Fibroblast of lung (primary cell): ENCODE measurements around the gene MRPL14. TPM values are rescaled to one million over a fixed set of nuclear protein-coding genes. Genes with fewer than 3 reads are reported as not detected.

Experiments
- DNase-seq, 2 donors: peaks; one replicate each; pipeline versions ENCODE4 v3.0.0 to v3.0.0-alpha.2; 2010; ENCODE audit warnings: low read depth in 2 of 2
- H2AFZ ChIP-seq: 2 replicates; pipeline ENCODE4 v1.5.1; 2012; ENCODE audit warnings: low read length, control low read depth, inconsistent platforms
- H3K27ac ChIP-seq: 2 replicates; pipeline ENCODE4 v1.5.1; 2011; ENCODE audit warnings: low read length, control low read depth; ENCODE audit not compliant: insufficient read depth
- H3K27me3 ChIP-seq: 2 replicates; pipeline ENCODE4 v1.5.1; 2011; ENCODE audit warnings: mild to moderate bottlenecking, low read length; ENCODE audit not compliant: control insufficient read depth, insufficient read depth
- H3K36me3 ChIP-seq: 2 replicates; pipeline ENCODE4 v1.5.1; 2011; ENCODE audit warnings: low read length; ENCODE audit not compliant: control insufficient read depth, insufficient read depth
- H3K4me1 ChIP-seq: 2 replicates; pipeline ENCODE4 v1.5.1; 2011; ENCODE audit warnings: low read length; ENCODE audit not compliant: control insufficient read depth, insufficient read depth; ENCODE audit errors: extremely low read depth
- H3K4me2 ChIP-seq: 2 replicates; pipeline ENCODE4 v1.5.1; 2011; ENCODE audit warnings: low read length, control low read depth; ENCODE audit not compliant: insufficient read depth; ENCODE audit errors: extremely low read depth
- H3K4me3 ChIP-seq, 4 experiments: fragments of 200-600 bp in 1 of 4; sonication (generic) in 1 of 4; replicated peaks in 1 of 4; 2 replicates each; pipeline ENCODE4 v1.5.1; 2011 to 2016; ENCODE audit warnings: low read length in 4 of 4, low read depth in 3 of 4, mild to moderate bottlenecking in 3 of 4, control low read depth in 2 of 4, inconsistent platforms in 1 of 4, mixed read lengths in 1 of 4; ENCODE audit not compliant: insufficient read depth in 1 of 4; ENCODE audit errors: control extremely low read depth in 1 of 4
- H3K79me2 ChIP-seq: 2 replicates; pipeline ENCODE4 v1.5.1; 2012; ENCODE audit warnings: mild to moderate bottlenecking, low read length, inconsistent platforms; ENCODE audit not compliant: control insufficient read depth, insufficient read depth
- H3K9ac ChIP-seq: 2 replicates; pipeline ENCODE4 v1.5.1; 2011; ENCODE audit warnings: mild to moderate bottlenecking, low read length, control low read depth; ENCODE audit not compliant: insufficient read depth
- H3K9me3 ChIP-seq: 2 replicates; pipeline ENCODE4 v1.5.1; 2012; ENCODE audit warnings: low read depth, low read length; ENCODE audit not compliant: control insufficient read depth, insufficient read depth
- H4K20me1 ChIP-seq: 2 replicates; pipeline ENCODE4 v1.5.1; 2011; ENCODE audit warnings: low read length; ENCODE audit not compliant: control insufficient read depth, insufficient read depth; ENCODE audit errors: extremely low read depth
- CTCF ChIP-seq, 2 donors: IDR thresholded peaks in 1 of 2; conservative IDR thresholded peaks in 1 of 2; 1 replicate in 1 of 2; 2 replicates in 1 of 2; pipeline ENCODE4 v1.5.1; 2011 to 2012; ENCODE audit warnings: low read length in 2 of 2, control low read depth in 1 of 2, inconsistent platforms in 1 of 2, low read depth in 1 of 2, mild to moderate bottlenecking in 1 of 2
- EZH2 ChIP-seq: IDR thresholded peaks from 2 replicates; pipeline ENCODE4 v1.5.1; 2012; ENCODE audit warnings: low read length, control low read depth, mild to moderate bottlenecking; ENCODE audit errors: missing control alignments
- polyA plus RNA-seq, 2 donors: library from polyadenylated mRNA; depleted of rRNA in 1 of 2; stranded (reverse) in 1 of 2; unstranded in 1 of 2; fragments of >200 nt; gene quantifications; 2 replicates each; pipeline ENCODE4 v1.2.1, GENCODE V29; 2011 to 2012; ENCODE audit warnings: missing spikeins in 1 of 2
- total RNA-seq: library from RNA; depleted of rRNA; stranded (reverse); fragments of >200 nt; gene quantifications from 2 replicates; pipeline ENCODE4 v1.2.1, GENCODE V29; 2014

MRPL14 gene
- total and polyA plus RNA-seq, 2 donors (not counting 1 experiment from before 2014, with no cell fraction given), result 36.2 to 60.6 TPM

- peak overlapping the region; percentile 72 for H3K27ac ChIP-seq
- no peak overlapping the region for H3K9ac ChIP-seq
- H3K4me1 ChIP-seq, result peaks cover 18% of the 10 kb centered on the region
- peaks cover 10% of the 10 kb centered on the region for H3K36me3 ChIP-seq
- peak overlapping the region in 2 of 4 experiments; percentile 4 to 21 for H3K4me3 ChIP-seq
- TF ChIP-seq CTCF (conservative IDR thresholded peaks at IDR 0.05 in 1 of 2, IDR thresholded peaks at IDR 0.05 in 1 of 2; ENCODE audit: low read depth in 1 of 2, low read length in 2 of 2) (no peak), EZH2 (no peak)
- H3K79me2 ChIP-seq, result peaks cover 63% of the 10 kb centered on the region
- H3K9me3 ChIP-seq, result no peaks in the 10 kb centered on the region
- H3K4me2 ChIP-seq, result peak overlapping the region; percentile 82
- peak; percentile 73 to 96 for DNase-seq
- H3K27me3 ChIP-seq, result no peaks in the 10 kb centered on the region
- no peaks in the 10 kb centered on the region for H4K20me1 ChIP-seq
- no peak overlapping the region for H2AFZ ChIP-seq
Measured at GRCh38 chr6:44116641-44117382, 10.4 kb downstream of the MRPL14 start.

- Histone ChIP-seq H3K27me3 (no peaks in the 10 kb centered on the region), H3K27ac (peak overlapping the region; percentile 66), H3K4me2 (peak overlapping the region; percentile 23), H2AFZ (no peak overlapping the region), H3K4me1 (peaks cover 18% of the 10 kb centered on the region), H3K36me3 (peaks cover 15% of the 10 kb centered on the region), H3K9me3 (no peaks in the 10 kb centered on the region), H4K20me1 (no peaks in the 10 kb centered on the region), H3K4me3 (no peak overlapping the region), H3K79me2 (peaks cover 53% of the 10 kb centered on the region), H3K9ac (no peak overlapping the region)
- peak in 1 of 2 donors; percentile 88 for DNase-seq
- no peak for TF ChIP-seq EZH2
Measured at GRCh38 chr6:44115866-44116265, 11.4 kb downstream of the MRPL14 start.

GRCh38 chr6:44113414-44113813 lies 13.8 kb downstream of the MRPL14 start:
- Histone ChIP-seq H3K4me1 (peaks cover 15% of the 10 kb centered on the region), H3K79me2 (peaks cover 30% of the 10 kb centered on the region)
- DNase-seq, result no peak

More at GRCh38 chr6:44113414-44113813, 13.8 kb downstream of the MRPL14 start:
- H3K4me2 ChIP-seq, result no peak overlapping the region
- no peak overlapping the region for H2AFZ ChIP-seq
- TF ChIP-seq CTCF (conservative IDR thresholded peaks at IDR 0.05 in 1 of 2, IDR thresholded peaks at IDR 0.05 in 1 of 2; ENCODE audit: low read depth in 1 of 2, low read length in 2 of 2), result peak in 1 of 2 donors; percentile 15
- TF ChIP-seq EZH2, result no peak
- no peaks in the 10 kb centered on the region for H4K20me1 ChIP-seq
- H3K9me3 ChIP-seq, result no peaks in the 10 kb centered on the region
- H3K27ac ChIP-seq, result no peak overlapping the region
- H3K9ac ChIP-seq, result no peak overlapping the region
- H3K36me3 ChIP-seq, result peaks cover 24% of the 10 kb centered on the region
- no peak overlapping the region for H3K4me3 ChIP-seq
- H3K27me3 ChIP-seq, result no peaks in the 10 kb centered on the region
